HG02571 (cell line): ENCODE measurements around the gene SCYL2.
A peak's percentile ranks its signal among the peaks of the same experiment; 100 is the strongest.
"Not testable (repeated sequence)": the region's sequence is repeated elsewhere in the genome, so short reads cannot be mapped to it uniquely, and the experiment has no call there.

Source experiments
- ATAC-seq: cut with Tn5 transposase; IDR thresholded peaks from one replicate; pipeline ENCODE4 v1.9.1; 2021; ENCODE audit warnings: mild to moderate bottlenecking, moderate library complexity; ENCODE audit not compliant: unreplicated experiment

Gene SCYL2

GRCh38 chr12:100266835-100267602 lies at the start of gene SCYL2, which contains the start of gene DEPDC4:
SCYL2 (plus strand) TSS chr12:100267177; CDS start chr12:100282971, 15,794 bp downstream.
DEPDC4 (minus strand) TSS chr12:100267079; CDS start chr12:100267076, 3 bp downstream.
- peak; percentile 94 for ATAC-seq

- ATAC-seq: no peak
These were observed 47.5 kb upstream of the SCYL2 start for GRCh38 chr12:100219328-100220109.

GRCh38 chr12:100221523-100221922 lies 45.5 kb upstream of the SCYL2 start:
- no peak for ATAC-seq

- ATAC-seq: not testable (repeated sequence)
These were observed 44.8 kb upstream of the SCYL2 start for GRCh38 chr12:100222173-100222572.

GRCh38 chr12:100225491-100225890 lies 41.5 kb upstream of the SCYL2 start:
- ATAC-seq: no peak

GRCh38 chr12:100229036-100229635 lies 37.8 kb upstream of the SCYL2 start:
- ATAC-seq: no peak

GRCh38 chr12:100229876-100230275 lies 37.1 kb upstream of the SCYL2 start:
- no peak for ATAC-seq

- ATAC-seq: not testable (repeated sequence)
These were observed 35.1 kb upstream of the SCYL2 start for GRCh38 chr12:100231873-100232272.

- ATAC-seq: no peak
These were observed 32.8 kb upstream of the SCYL2 start for GRCh38 chr12:100234166-100234565.

- no peak for ATAC-seq
These were observed 32.2 kb upstream of the SCYL2 start for GRCh38 chr12:100234591-100235304.

- ATAC-seq: no peak
These were observed 28.2 kb upstream of the SCYL2 start for GRCh38 chr12:100238801-100239200.

- ATAC-seq: no peak
These were observed 27.4 kb upstream of the SCYL2 start for GRCh38 chr12:100239589-100239988.

GRCh38 chr12:100243137-100243536 lies 23.8 kb upstream of the SCYL2 start:
- ATAC-seq: no peak

GRCh38 chr12:100247765-100248164 lies 19.2 kb upstream of the SCYL2 start:
- ATAC-seq: no peak

GRCh38 chr12:100248886-100249285 lies 18.1 kb upstream of the SCYL2 start:
- ATAC-seq: no peak

GRCh38 chr12:100249941-100250340 lies 17.0 kb upstream of the SCYL2 start:
- ATAC-seq: no peak

- no peak for ATAC-seq
These were observed 15.1 kb upstream of the SCYL2 start for GRCh38 chr12:100251917-100252316.

- ATAC-seq: no peak
These were observed 13.5 kb upstream of the SCYL2 start for GRCh38 chr12:100253437-100253836.

GRCh38 chr12:100254876-100255275 lies 12.1 kb upstream of the SCYL2 start:
- no peak for ATAC-seq

- ATAC-seq: no peak
These were observed 8.8 kb upstream of the SCYL2 start for GRCh38 chr12:100258127-100258526.

GRCh38 chr12:100263131-100263530 lies 3.8 kb upstream of the SCYL2 start:
- ATAC-seq: no peak
